ENCODE measurements around the gene GLIS1. TPM values are rescaled to one million over a fixed set of nuclear protein-coding genes. Genes with fewer than 3 reads are reported as not detected.
A peak's percentile ranks its signal among the peaks of the same experiment; 100 is the strongest.

The GLIS1 gene
- total RNA-seq, 1 experiment from 2014 or later, result 1.2 TPM

- Histone ChIP-seq H3K9me3 (replicated peaks) (peaks cover 13% of the 10 kb centered on the region), H3K36me3 (no peaks in the 10 kb centered on the region), H3K4me1 (replicated peaks) (no peaks in the 10 kb centered on the region), H3K4me3 (no peak overlapping the region), H3K27me3 (replicated peaks) (no peaks in the 10 kb centered on the region), H3K27ac (no peak overlapping the region)
- peak in 1 of 2 experiments; percentile 27 for DNase-seq (ENCODE audit: low read depth in 1 of 2, low spot score in 2 of 2)
Observed at GRCh38 chr1:53615101-53615500, 123.9 kb downstream of the GLIS1 start.

GRCh38 chr1:53614231-53615021, 124.5 kb downstream of the GLIS1 start:
- H3K4me3 ChIP-seq, result no peak overlapping the region
- no peaks in the 10 kb centered on the region for H3K27me3 ChIP-seq (replicated peaks)
- peak in 1 of 2 experiments; percentile 33 for DNase-seq (ENCODE audit: low read depth in 1 of 2, low spot score in 2 of 2)
- H3K27ac ChIP-seq, result no peak overlapping the region
- H3K36me3 ChIP-seq, result no peaks in the 10 kb centered on the region
- H3K9me3 ChIP-seq (replicated peaks), result peaks cover 13% of the 10 kb centered on the region
- H3K4me1 ChIP-seq (replicated peaks), result no peaks in the 10 kb centered on the region

GRCh38 chr1:53608676-53609075, 130.3 kb downstream of the GLIS1 start:
- H3K9me3 ChIP-seq (replicated peaks), result peaks cover 13% of the 10 kb centered on the region
- no peak overlapping the region for H3K27ac ChIP-seq
- H3K27me3 ChIP-seq (replicated peaks), result no peaks in the 10 kb centered on the region
- H3K36me3 ChIP-seq, result no peaks in the 10 kb centered on the region
- H3K4me3 ChIP-seq, result no peak overlapping the region
- DNase-seq (ENCODE audit: low read depth in 1 of 2, low spot score in 2 of 2), result no peak
- H3K4me1 ChIP-seq (replicated peaks), result no peaks in the 10 kb centered on the region

GRCh38 chr1:53608071-53608470, 130.9 kb downstream of the GLIS1 start:
- peaks cover 13% of the 10 kb centered on the region for H3K9me3 ChIP-seq (replicated peaks)
- no peaks in the 10 kb centered on the region for H3K36me3 ChIP-seq

GRCh38 chr1:53606651-53607051, 132.3 kb downstream of the GLIS1 start:
- Histone ChIP-seq H3K4me3 (no peak overlapping the region), H3K27me3 (replicated peaks) (no peaks in the 10 kb centered on the region), H3K36me3 (no peaks in the 10 kb centered on the region), H3K27ac (no peak overlapping the region), H3K9me3 (replicated peaks) (peaks cover 13% of the 10 kb centered on the region), H3K4me1 (replicated peaks) (no peaks in the 10 kb centered on the region)
- no peak for DNase-seq (ENCODE audit: low read depth in 1 of 2, low spot score in 2 of 2)

More at GRCh38 chr1:53608071-53608470, 130.9 kb downstream of the GLIS1 start:
- Histone ChIP-seq H3K4me3 (no peak overlapping the region), H3K4me1 (replicated peaks) (no peaks in the 10 kb centered on the region), H3K27ac (no peak overlapping the region), H3K27me3 (replicated peaks) (no peaks in the 10 kb centered on the region)
- DNase-seq (ENCODE audit: low read depth in 1 of 2, low spot score in 2 of 2), result no peak

- Histone ChIP-seq H3K36me3 (no peaks in the 10 kb centered on the region), H3K27me3 (replicated peaks) (no peaks in the 10 kb centered on the region), H3K4me1 (replicated peaks) (no peaks in the 10 kb centered on the region), H3K9me3 (replicated peaks) (peaks cover 9% of the 10 kb centered on the region), H3K27ac (no peak overlapping the region), H3K4me3 (no peak overlapping the region)
- DNase-seq (ENCODE audit: low read depth in 1 of 2, low spot score in 2 of 2), result no peak
Observed at GRCh38 chr1:53606197-53606596, 132.8 kb downstream of the GLIS1 start.

GRCh38 chr1:53605181-53605580, 133.8 kb downstream of the GLIS1 start:
- no peak overlapping the region for H3K27ac ChIP-seq
- no peak for DNase-seq (ENCODE audit: low read depth in 1 of 2, low spot score in 2 of 2)
- H3K4me1 ChIP-seq (replicated peaks), result no peaks in the 10 kb centered on the region
- no peak overlapping the region for H3K4me3 ChIP-seq
- H3K36me3 ChIP-seq, result no peaks in the 10 kb centered on the region
- no peaks in the 10 kb centered on the region for H3K27me3 ChIP-seq (replicated peaks)
- peaks cover under 1% of the 10 kb centered on the region; the same call in 1 of the 2 replicates for H3K9me3 ChIP-seq (replicated peaks)

GRCh38 chr1:53604291-53604919, 134.6 kb downstream of the GLIS1 start:
- Histone ChIP-seq H3K9me3 (replicated peaks) (no peaks in the 10 kb centered on the region; the same call in 1 of the 2 replicates), H3K4me1 (replicated peaks) (no peaks in the 10 kb centered on the region), H3K27ac (no peak overlapping the region), H3K27me3 (replicated peaks) (no peaks in the 10 kb centered on the region), H3K36me3 (no peaks in the 10 kb centered on the region), H3K4me3 (no peak overlapping the region)
- no peak for DNase-seq (ENCODE audit: low read depth in 1 of 2, low spot score in 2 of 2)

GRCh38 chr1:53603431-53603830, 135.5 kb downstream of the GLIS1 start:
- DNase-seq (ENCODE audit: low read depth in 1 of 2, low spot score in 2 of 2), result no peak
- no peaks in the 10 kb centered on the region; the same call in 1 of the 2 replicates for H3K9me3 ChIP-seq (replicated peaks)

GRCh38 chr1:53601867-53602775, 136.8 kb downstream of the GLIS1 start:
- no peak for DNase-seq (ENCODE audit: low read depth in 1 of 2, low spot score in 2 of 2)
- H3K4me3 ChIP-seq, result no peak overlapping the region
- H3K9me3 ChIP-seq (replicated peaks), result no peaks in the 10 kb centered on the region; the same call in 1 of the 2 replicates
- H3K36me3 ChIP-seq, result no peaks in the 10 kb centered on the region
- H3K4me1 ChIP-seq (replicated peaks), result no peaks in the 10 kb centered on the region
- H3K27ac ChIP-seq, result no peak overlapping the region
- no peaks in the 10 kb centered on the region for H3K27me3 ChIP-seq (replicated peaks)

More at GRCh38 chr1:53603431-53603830, 135.5 kb downstream of the GLIS1 start:
- H3K4me3 ChIP-seq, result no peak overlapping the region
- no peaks in the 10 kb centered on the region for H3K36me3 ChIP-seq
- no peak overlapping the region for H3K27ac ChIP-seq
- H3K27me3 ChIP-seq (replicated peaks), result no peaks in the 10 kb centered on the region
- H3K4me1 ChIP-seq (replicated peaks), result no peaks in the 10 kb centered on the region

- no peaks in the 10 kb centered on the region for H3K36me3 ChIP-seq
- H3K4me3 ChIP-seq, result no peak overlapping the region
- no peaks in the 10 kb centered on the region for H3K4me1 ChIP-seq (replicated peaks)
Observed at GRCh38 chr1:53601031-53601745, 137.8 kb downstream of the GLIS1 start.

GRCh38 chr1:53600561-53600960, 138.4 kb downstream of the GLIS1 start:
- H3K9me3 ChIP-seq (replicated peaks), result no peaks in the 10 kb centered on the region; the same call in 1 of the 2 replicates
- no peak overlapping the region for H3K4me3 ChIP-seq
- no peak overlapping the region for H3K27ac ChIP-seq
- H3K27me3 ChIP-seq (replicated peaks), result no peaks in the 10 kb centered on the region
- DNase-seq (ENCODE audit: low read depth in 1 of 2, low spot score in 2 of 2), result no peak
- no peaks in the 10 kb centered on the region for H3K4me1 ChIP-seq (replicated peaks)
- H3K36me3 ChIP-seq, result no peaks in the 10 kb centered on the region

More at GRCh38 chr1:53601031-53601745, 137.8 kb downstream of the GLIS1 start:
- no peak for DNase-seq (ENCODE audit: low read depth in 1 of 2, low spot score in 2 of 2)
- Histone ChIP-seq H3K9me3 (replicated peaks) (no peaks in the 10 kb centered on the region; the same call in 1 of the 2 replicates), H3K27me3 (replicated peaks) (no peaks in the 10 kb centered on the region), H3K27ac (no peak overlapping the region)

GRCh38 chr1:53600001-53600400, 139.0 kb downstream of the GLIS1 start:
- Histone ChIP-seq H3K27me3 (replicated peaks) (no peaks in the 10 kb centered on the region), H3K27ac (no peak overlapping the region)
- no peak for DNase-seq (ENCODE audit: low read depth in 1 of 2, low spot score in 2 of 2)

More at GRCh38 chr1:53600001-53600400, 139.0 kb downstream of the GLIS1 start:
- no peaks in the 10 kb centered on the region for H3K4me1 ChIP-seq (replicated peaks)
- H3K9me3 ChIP-seq (replicated peaks), result no peaks in the 10 kb centered on the region; the same call in 1 of the 2 replicates
- H3K4me3 ChIP-seq, result no peak overlapping the region
- H3K36me3 ChIP-seq, result no peaks in the 10 kb centered on the region
